A549 treated with Mapracorat at 1 μM for 4 hours (cell line): ENCODE data around the gene VWC2. TPM values are rescaled to one million over a fixed set of nuclear protein-coding genes. Genes with fewer than 3 reads are reported as not detected.

Source experiments
- total RNA-seq: library from RNA; stranded (reverse); fragments of 200-300 nt; extraction: Qiagen RNA extraction; gene quantifications from 5 replicates; pipeline ENCODE4 v1.2.3, GENCODE V29; 2022

Gene VWC2
- not detected in 5 replicates for total RNA-seq

DNA sequence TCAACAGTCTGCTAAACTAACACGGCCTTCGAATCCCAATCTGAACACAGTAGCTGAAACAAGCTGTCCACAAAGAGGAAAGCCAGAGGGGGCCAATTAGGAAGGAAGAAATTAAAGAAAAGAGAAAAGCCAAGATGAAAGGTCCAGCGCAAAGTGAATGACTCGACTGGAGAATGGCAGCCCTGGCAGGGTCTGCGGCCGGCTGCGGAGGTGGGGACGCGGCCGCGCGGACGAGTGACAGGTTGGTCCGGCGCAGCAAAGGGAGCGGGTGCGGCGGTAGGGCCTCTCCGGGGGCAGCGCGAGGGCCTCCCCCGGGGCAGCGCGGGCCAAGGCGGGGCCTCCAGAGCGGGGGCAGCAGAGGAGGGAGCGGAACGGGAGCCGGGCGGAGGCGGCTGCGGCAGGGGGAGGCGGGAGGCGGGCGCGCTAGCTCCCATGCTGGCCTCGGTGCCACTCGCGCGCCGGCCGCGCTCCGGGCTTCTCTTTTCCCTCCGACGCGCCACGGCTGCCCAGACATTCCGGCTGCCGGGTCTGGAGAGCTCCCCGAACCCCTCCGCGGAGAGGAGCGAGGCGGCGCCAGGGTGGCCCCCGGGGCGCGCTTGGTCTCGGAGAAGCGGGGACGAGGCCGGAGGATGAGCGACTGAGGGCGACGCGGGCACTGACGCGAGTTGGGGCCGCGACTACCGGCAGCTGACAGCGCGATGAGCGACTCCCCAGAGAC lies at the start of gene VWC2:
Gene VWC2, plus strand, starts transcription at position 421 of the 718 bp plus-strand sequence. CDS start 1,798 bp downstream, outside the sequence.

